DMS 273 (cell line): ENCODE measurements around the gene SOWAHD.
A peak's percentile ranks its signal among the peaks of the same experiment; 100 is the strongest.
"Not testable (repeated sequence)": the region's sequence is repeated elsewhere in the genome, so short reads cannot be mapped to it uniquely, and the experiment has no call there.

Experiments used
- DNase-seq: peaks from one replicate; lab custom pipeline; 2025; ENCODE audit not compliant: unreplicated experiment; lab: John Stamatoyannopoulos, UW

Gene SOWAHD

GRCh38 chrX:119758731-119759247 is 401 bp downstream of the SOWAHD start:
- DNase-seq, result peak; percentile 63

GRCh38 chrX:119759248-119759766 is 919 bp downstream of the SOWAHD start:
- no peak for DNase-seq

GRCh38 chrX:119760026-119760877 is 1.9 kb downstream of the SOWAHD start:
- no peak for DNase-seq

DNA sequence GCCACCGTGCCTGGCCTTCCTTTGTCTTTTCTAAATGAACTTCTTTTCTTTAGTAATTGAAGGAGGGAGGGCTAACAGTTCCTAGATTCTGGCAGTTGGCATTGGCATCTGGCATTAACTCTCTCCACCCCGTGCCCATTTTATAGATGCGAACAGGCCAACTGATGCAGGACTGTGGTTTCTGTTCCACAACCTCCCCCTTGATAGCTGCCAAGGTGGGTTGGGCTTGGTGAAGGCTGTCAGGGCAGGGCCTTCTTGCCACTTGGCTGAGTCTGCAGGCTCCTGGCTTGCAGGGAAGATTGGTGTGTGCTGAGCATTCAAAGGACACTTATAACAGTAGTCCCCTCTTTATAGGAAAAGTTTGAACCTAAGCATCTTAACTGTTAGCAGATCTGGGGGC is 4.3 kb downstream of the SOWAHD start:
- DNase-seq, result peak; percentile 62

DNA sequence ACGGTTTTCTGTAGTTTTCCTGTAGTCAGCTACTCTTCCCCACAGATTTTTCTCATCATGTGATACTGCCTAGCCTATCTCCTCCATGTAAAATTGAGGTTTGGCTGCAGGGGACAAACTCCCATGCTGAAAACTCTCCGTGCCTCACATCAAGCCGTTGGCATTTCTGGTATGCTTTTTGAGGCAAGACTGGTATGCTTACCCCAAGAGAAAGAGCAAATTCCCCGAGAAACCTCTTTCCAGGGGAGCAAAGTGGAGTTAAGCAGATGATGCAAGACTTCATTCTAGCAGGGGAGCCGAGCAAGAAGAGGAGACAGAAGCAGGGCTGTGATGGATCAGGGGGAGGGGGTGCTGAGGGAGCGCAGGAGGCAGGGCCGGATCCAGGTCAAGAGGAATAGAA is 4.8 kb downstream of the SOWAHD start:
- DNase-seq, result no peak

GRCh38 chrX:119763836-119764387 is 5.5 kb downstream of the SOWAHD start:
- no peak for DNase-seq

GRCh38 chrX:119768436-119768835 is 10.0 kb downstream of the SOWAHD start:
- not testable (repeated sequence) for DNase-seq

- not testable (repeated sequence) for DNase-seq
These were observed 11.0 kb downstream of the SOWAHD start for GRCh38 chrX:119769388-119769787.

DNA sequence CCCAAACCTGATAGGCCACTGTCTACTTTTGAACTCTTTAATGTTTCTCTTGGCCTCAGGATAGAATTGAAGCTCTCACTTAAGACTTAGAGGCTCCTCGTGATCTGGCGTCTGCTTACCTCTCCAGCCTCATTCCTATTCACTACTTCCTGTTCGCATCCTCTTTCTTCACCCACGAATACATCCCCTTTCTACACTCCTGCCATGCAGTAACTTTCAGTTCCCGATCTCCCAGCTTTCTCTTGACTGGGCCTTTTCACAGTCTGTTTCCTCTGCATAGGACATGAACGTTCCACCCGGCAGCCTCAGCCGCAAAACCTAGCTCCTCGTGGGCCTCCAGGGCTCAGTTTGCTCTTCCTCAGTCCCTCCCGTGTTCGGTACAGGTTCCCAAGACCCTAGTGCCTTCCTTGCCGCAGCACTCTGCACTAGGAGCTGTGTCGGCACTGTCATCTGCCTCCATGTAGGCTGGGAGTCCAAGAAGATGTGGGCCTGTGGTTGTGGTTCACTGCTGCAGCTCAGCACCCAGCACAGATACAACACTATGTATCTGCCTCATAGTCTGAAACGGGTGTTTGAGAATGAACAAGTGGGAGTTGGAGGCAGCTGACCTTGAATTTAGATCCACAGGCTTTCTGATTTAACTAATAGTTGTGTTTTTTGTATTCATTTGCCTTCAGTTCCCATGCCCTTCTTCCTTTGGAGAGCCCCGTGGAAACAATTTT is 17.3 kb downstream of the SOWAHD start:
- DNase-seq, result no peak

DNA sequence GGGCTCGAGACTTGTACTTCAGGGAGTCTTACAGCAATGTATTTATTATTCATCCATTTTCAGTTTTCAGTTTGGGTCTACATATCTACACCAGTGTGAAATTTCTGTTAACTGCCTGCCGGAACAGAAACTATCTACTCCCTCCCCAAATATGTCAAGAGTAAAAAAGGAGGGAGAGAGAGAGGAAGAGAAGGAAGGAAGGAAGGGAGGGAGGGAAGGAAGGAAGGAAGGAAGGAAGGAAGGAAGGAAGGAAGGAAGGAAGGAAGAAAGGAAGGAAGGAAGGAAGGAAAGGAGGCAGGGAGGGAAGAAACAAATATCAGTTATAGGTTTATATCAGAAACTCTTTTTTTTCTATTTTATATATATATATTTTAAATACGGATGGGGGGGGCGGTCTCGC is 20.4 kb downstream of the SOWAHD start:
- DNase-seq, result no peak

DNA sequence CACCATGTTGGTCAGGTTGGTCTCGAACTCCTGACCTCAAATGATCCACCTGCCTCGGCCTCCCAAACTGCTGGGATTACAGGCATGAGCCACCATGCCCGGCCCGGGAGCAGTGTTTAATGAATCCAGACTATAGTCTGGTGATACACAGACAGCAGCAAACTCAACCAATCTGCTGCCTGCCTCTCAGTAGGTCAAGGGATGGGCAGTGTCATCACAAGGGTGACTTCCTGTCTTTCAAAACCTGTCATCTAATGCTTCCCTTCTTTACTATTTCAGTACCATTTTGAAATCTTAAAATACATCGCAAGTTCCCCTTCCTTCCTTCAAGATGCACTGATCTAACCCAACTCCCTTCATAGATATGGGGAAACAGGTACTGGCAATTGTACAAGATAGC is 24.6 kb downstream of the SOWAHD start:
- DNase-seq, result no peak

DNA sequence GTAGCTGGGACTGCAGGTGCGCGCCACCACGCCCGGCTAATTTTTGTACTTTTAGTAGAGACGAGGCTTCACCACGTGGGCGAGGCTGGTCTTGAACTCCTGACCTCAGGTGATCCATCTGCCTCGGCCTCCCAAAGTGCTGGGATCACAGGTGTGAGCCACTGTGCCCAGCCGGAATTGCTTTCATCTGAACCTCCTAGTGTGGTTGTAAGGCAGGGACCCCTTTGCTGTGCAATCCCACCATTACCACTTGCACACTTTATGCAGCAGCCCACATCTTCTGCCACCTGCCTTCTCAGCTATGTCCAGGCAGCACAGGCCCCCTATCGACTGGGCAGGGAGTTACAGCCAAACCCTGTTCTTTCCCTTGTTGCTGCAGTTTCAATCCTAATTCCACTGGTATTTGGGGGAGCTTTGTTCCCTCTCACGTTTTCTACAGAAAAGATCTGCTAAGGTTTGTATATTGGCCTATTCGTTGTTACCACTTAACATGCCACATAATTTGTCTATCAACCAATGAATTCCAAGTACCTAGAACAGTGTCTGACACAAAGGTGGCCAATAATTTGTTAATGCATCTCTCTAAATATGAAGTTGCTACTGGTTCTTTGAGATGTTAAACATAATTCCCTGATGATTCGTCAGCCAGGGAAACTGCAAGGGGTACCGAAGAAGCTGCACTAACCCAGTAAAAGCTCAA is 26.5 kb downstream of the SOWAHD start:
- DNase-seq, result peak; percentile 75

DNA sequence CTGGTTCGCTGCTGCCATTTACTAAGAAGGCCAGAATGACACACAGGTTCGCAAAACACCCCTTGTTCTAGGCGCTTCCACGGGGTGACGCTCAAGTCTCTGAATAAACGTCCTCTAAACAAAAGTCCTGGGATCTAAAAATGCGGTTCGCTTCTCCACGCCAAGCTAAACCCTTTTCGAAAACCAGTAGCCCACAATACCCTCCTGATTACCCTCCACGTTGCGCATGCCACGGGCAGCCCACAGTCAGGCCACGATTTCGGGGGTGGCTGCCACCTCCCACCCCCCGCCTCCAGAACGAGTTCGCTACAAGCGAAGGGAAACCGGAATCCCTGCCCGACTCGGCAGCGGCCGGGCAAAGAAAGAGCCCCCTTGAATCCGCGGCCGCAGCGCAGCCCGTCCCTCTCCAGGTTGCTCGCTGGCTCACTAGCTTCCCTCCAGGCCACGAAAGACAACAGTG is 32.6 kb downstream of the SOWAHD start:
- peak; percentile 54 for DNase-seq

GRCh38 chrX:119791437-119792231 is 33.2 kb downstream of the SOWAHD start, which contains the start of gene RPL39:
Gene RPL39, minus strand, starts transcription at chrX:119791630. Its CDS starts 54 bp downstream, at chrX:119791576.
- peak; percentile 96 for DNase-seq

DNA sequence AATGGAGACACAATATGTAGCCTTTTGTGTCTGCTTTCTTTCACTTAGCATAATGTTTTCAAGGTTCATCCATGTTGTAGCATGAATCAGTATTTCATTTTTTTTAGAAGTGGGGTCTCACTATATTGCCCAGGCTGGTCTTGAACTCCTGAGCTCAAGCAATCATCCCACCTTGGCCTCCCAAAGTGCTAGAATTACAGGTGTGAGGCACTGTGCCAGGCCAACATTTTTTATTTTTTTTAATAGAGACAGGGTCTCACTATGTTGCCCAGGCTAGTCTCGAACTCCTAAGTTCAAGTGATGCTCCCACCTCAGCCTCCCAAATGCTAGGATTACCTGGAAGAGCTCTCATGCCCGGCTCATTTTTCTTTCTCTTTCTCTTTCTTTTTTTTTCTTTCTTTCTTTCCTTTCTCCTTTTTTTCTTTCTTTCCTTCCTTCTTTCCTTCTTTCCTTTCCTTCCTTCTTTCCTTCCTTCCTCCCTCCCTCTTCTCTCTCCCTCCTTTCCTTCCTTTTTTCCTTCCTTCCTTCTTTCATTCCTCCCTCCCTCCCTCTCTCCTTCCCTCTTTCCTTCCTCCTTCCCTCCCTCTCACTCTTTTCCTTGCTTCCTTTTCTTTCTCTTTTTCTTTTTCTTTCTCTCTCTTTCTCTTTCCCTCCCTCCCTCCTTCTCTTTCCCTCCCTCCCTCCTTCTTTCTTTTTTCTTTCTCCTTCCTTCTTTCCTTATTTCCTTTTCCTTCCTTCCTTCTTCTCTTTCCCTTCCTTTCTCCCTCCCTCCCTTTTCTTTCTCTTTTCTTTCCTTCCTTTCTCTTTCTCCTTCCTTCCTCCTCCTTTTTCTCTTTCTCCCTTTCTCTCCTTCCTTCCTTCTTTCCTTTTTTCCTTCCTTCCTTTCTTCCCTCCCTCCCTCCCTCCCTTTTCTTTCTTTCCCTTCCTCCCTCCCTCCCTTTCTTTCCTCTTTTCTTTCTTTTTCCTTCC is 43.1 kb downstream of the SOWAHD start:
- no peak for DNase-seq

DNA sequence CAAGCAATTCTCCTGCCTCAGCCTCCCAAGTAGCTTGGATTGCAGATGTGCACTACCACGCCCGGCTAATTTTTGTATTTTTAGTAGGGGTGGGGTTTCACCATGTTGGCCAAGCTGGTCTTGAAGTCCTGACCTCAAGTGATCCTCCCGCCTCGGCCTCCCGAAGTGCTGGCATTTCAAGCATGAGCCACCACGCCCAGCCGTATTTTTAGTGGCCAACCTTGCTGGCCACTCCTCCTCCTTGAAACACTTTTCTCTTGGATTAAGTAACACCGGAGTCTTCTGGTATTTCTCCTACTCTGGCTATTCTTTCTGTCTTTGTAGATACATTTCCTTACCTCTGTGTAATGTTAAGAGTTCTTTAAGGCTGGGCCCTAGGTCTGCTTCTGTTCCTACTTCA is 44.2 kb downstream of the SOWAHD start:
- DNase-seq, result no peak

- DNase-seq, result not testable (repeated sequence)
These were observed 50.1 kb downstream of the SOWAHD start for GRCh38 chrX:119808461-119808860.

GRCh38 chrX:119809185-119809666 is 50.8 kb downstream of the SOWAHD start:
- DNase-seq, result no peak
